AG08396 (cell line): Measurements from ENCODE around the gene PKN3.
A peak's percentile ranks its signal among the peaks of the same experiment; 100 is the strongest.
"Not testable (repeated sequence)": the region's sequence is repeated elsewhere in the genome, so short reads cannot be mapped to it uniquely, and the experiment has no call there.

Source experiments
- DNase-seq: peaks from one replicate; pipeline ENCODE4 v3.0.0; 2012; ENCODE audit warnings: low spot score, mixed read lengths

PKN3 gene

GRCh38 chr9:128702445-128702948 is at the start of gene PKN3:
TSS of gene PKN3 (plus strand) at chr9:128702503. CDS start at chr9:128702916, 413 bp downstream.
- peak; percentile 96 for DNase-seq

- DNase-seq = peak; percentile 4
These were observed 48.4 kb upstream of the PKN3 start for GRCh38 chr9:128653908-128654307.

- no peak for DNase-seq
These were observed 47.8 kb upstream of the PKN3 start for GRCh38 chr9:128654481-128654880.

- peak; percentile 98 for DNase-seq
These were observed 45.6 kb upstream of the PKN3 start, which contains the start of gene DYNC2I2 for GRCh38 chr9:128656416-128657343. TSS of gene DYNC2I2 (minus strand) at chr9:128656847. CDS start at chr9:128656726, 121 bp downstream.

GRCh38 chr9:128657344-128657704 is 45.0 kb upstream of the PKN3 start:
- no peak for DNase-seq

- DNase-seq = no peak
These were observed 44.5 kb upstream of the PKN3 start for GRCh38 chr9:128657796-128658195.

GRCh38 chr9:128666481-128666941 is 35.8 kb upstream of the PKN3 start:
- DNase-seq = not testable (repeated sequence)

GRCh38 chr9:128669786-128670185 is 32.5 kb upstream of the PKN3 start:
- no peak for DNase-seq

GRCh38 chr9:128675382-128675781 is 26.9 kb upstream of the PKN3 start:
- no peak for DNase-seq

- no peak for DNase-seq
These were observed 24.5 kb upstream of the PKN3 start for GRCh38 chr9:128677794-128678193.

GRCh38 chr9:128683340-128684064 is 18.8 kb upstream of the PKN3 start:
- peak; percentile 27 for DNase-seq

GRCh38 chr9:128684065-128684324 is 18.3 kb upstream of the PKN3 start:
- no peak for DNase-seq

- DNase-seq = peak; percentile 85
These were observed 17.7 kb upstream of the PKN3 start for GRCh38 chr9:128684325-128685199.

- no peak for DNase-seq
These were observed 16.4 kb upstream of the PKN3 start for GRCh38 chr9:128685636-128686489.

- no peak for DNase-seq
These were observed 14.8 kb upstream of the PKN3 start for GRCh38 chr9:128687453-128687852.

GRCh38 chr9:128688501-128689292 is 13.6 kb upstream of the PKN3 start, which contains the start of gene SET:
TSS of gene SET (plus strand) at chr9:128689222. CDS start at chr9:128689583, 361 bp downstream.
- peak; percentile 100 for DNase-seq

- no peak for DNase-seq
These were observed 13.0 kb upstream of the PKN3 start for GRCh38 chr9:128689293-128689774.

GRCh38 chr9:128689820-128690683 is 12.3 kb upstream of the PKN3 start:
- peak; percentile 82 for DNase-seq

- no peak for DNase-seq
These were observed 11.6 kb upstream of the PKN3 start for GRCh38 chr9:128690684-128691034.
